ENCODE measurements around the gene DRC7.

Gene DRC7

GRCh38 chr16:57679767-57680482, 14.7 kb upstream of the DRC7 start:
- peaks cover 33% of the 10 kb centered on the region for H3K4me1 ChIP-seq (ENCODE audit: insufficient read depth, low read length)
- no peak overlapping the region for H3K9ac ChIP-seq (ENCODE audit: low read depth, low read length)
- no peaks in the 10 kb centered on the region for H3K36me3 ChIP-seq (ENCODE audit: insufficient read depth, low read length)
- no peaks in the 10 kb centered on the region for H3K9me3 ChIP-seq (ENCODE audit: control insufficient read depth, insufficient read depth, low read length)

- Histone ChIP-seq H3K4me1 (ENCODE audit: insufficient read depth, low read length) (peaks cover 28% of the 10 kb centered on the region), H3K9ac (ENCODE audit: low read depth, low read length) (no peak overlapping the region), H3K9me3 (ENCODE audit: control insufficient read depth, insufficient read depth, low read length) (no peaks in the 10 kb centered on the region), H3K36me3 (ENCODE audit: insufficient read depth, low read length) (no peaks in the 10 kb centered on the region)
Observed at GRCh38 chr16:57680842-57681375, 13.7 kb upstream of the DRC7 start.

GRCh38 chr16:57681950-57682728, 12.5 kb upstream of the DRC7 start:
- no peak overlapping the region for H3K9ac ChIP-seq (ENCODE audit: low read depth, low read length)
- H3K9me3 ChIP-seq (ENCODE audit: control insufficient read depth, insufficient read depth, low read length) = no peaks in the 10 kb centered on the region
- peaks cover 17% of the 10 kb centered on the region; the same call in 1 of the 2 replicates for H3K4me1 ChIP-seq (ENCODE audit: insufficient read depth, low read length)
- H3K36me3 ChIP-seq (ENCODE audit: insufficient read depth, low read length) = no peaks in the 10 kb centered on the region

- no peaks in the 10 kb centered on the region for H3K9me3 ChIP-seq (ENCODE audit: control insufficient read depth, insufficient read depth, low read length)
- no peaks in the 10 kb centered on the region for H3K36me3 ChIP-seq (ENCODE audit: insufficient read depth, low read length)
- no peak overlapping the region for H3K9ac ChIP-seq (ENCODE audit: low read depth, low read length)
- peaks cover 17% of the 10 kb centered on the region; the same call in 1 of the 2 replicates for H3K4me1 ChIP-seq (ENCODE audit: insufficient read depth, low read length)
Observed at GRCh38 chr16:57682809-57683635, 11.6 kb upstream of the DRC7 start.

- H3K9ac ChIP-seq (ENCODE audit: low read depth, low read length) = no peak overlapping the region
- no peaks in the 10 kb centered on the region for H3K9me3 ChIP-seq (ENCODE audit: control insufficient read depth, insufficient read depth, low read length)
- peaks cover 17% of the 10 kb centered on the region; the same call in 1 of the 2 replicates for H3K4me1 ChIP-seq (ENCODE audit: insufficient read depth, low read length)
- H3K36me3 ChIP-seq (ENCODE audit: insufficient read depth, low read length) = no peaks in the 10 kb centered on the region
Observed at GRCh38 chr16:57683636-57684545, 10.7 kb upstream of the DRC7 start.

DNA sequence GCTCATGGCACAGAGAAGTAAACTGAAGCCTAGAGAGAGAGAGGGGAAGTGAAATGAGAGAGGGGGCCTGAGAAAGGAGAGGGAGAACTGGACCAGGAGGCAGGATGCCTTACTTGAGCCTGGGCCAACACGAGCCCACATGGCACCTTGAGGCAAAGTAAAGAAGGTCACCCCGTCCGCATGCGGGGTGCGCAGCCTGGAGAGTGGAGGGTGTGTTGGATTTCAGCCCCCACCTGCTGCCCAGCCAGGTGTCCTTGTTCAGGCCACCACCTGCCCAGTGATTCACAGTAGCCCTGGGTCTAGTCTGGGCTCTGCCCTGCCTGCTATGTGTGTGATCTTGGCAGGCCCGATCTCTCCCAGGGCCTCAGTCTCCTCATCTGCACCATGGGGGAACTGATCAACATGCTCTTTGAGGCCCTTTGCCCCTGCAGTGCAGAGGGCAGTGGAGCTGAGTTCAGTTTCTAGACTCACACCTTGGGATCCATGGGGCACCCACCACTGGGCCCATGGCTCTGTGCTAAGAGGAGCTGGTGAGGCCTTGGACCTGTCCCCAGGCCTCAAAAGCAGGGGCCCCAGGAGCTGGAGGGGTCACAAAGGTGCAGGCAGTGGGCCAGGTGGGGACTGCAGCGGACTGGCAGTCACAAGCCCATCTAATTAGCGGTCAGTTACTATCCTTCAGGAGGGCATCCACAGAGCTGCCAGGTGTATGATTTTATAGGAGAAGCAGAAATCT, 9.8 kb upstream of the DRC7 start:
- H3K9me3 ChIP-seq (ENCODE audit: control insufficient read depth, insufficient read depth, low read length) = no peaks in the 10 kb centered on the region
- H3K4me1 ChIP-seq (ENCODE audit: insufficient read depth, low read length) = peaks cover 17% of the 10 kb centered on the region; the same call in 1 of the 2 replicates
- H3K9ac ChIP-seq (ENCODE audit: low read depth, low read length) = no peak overlapping the region
- no peaks in the 10 kb centered on the region for H3K36me3 ChIP-seq (ENCODE audit: insufficient read depth, low read length)

- Histone ChIP-seq H3K9me3 (ENCODE audit: control insufficient read depth, insufficient read depth, low read length) (no peaks in the 10 kb centered on the region), H3K4me1 (ENCODE audit: insufficient read depth, low read length) (peaks cover 14% of the 10 kb centered on the region; the same call in 1 of the 2 replicates)
Observed at GRCh38 chr16:57685633-57686032, 9.0 kb upstream of the DRC7 start.

DNA sequence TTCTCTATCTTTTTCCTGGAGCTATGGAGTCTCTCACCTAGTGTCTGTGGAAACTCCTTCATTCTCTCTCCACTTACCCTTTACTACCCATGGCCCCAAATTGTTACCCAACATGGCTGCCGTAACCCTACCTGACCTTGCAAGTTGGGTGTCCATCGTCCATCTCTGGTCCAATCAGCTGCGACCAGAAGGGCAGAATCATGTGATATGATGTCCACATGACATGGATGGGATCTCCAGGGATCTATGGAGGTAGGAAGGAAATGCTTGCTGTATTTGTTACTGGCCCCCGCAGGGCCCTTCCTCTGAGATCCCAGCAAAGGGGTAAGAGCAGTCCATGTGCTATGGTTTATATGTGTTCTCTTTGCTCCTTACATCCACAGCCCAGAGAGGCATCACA, 8.0 kb upstream of the DRC7 start:
- no peaks in the 10 kb centered on the region for H3K9me3 ChIP-seq (ENCODE audit: control insufficient read depth, insufficient read depth, low read length)
- no peaks in the 10 kb centered on the region for H3K36me3 ChIP-seq (ENCODE audit: insufficient read depth, low read length)
- H3K9ac ChIP-seq (ENCODE audit: low read depth, low read length) = no peak overlapping the region
- peaks cover 11% of the 10 kb centered on the region; the same call in 1 of the 2 replicates for H3K4me1 ChIP-seq (ENCODE audit: insufficient read depth, low read length)

More at GRCh38 chr16:57685633-57686032, 9.0 kb upstream of the DRC7 start:
- H3K36me3 ChIP-seq (ENCODE audit: insufficient read depth, low read length) = no peaks in the 10 kb centered on the region
- H3K9ac ChIP-seq (ENCODE audit: low read depth, low read length) = no peak overlapping the region

DNA sequence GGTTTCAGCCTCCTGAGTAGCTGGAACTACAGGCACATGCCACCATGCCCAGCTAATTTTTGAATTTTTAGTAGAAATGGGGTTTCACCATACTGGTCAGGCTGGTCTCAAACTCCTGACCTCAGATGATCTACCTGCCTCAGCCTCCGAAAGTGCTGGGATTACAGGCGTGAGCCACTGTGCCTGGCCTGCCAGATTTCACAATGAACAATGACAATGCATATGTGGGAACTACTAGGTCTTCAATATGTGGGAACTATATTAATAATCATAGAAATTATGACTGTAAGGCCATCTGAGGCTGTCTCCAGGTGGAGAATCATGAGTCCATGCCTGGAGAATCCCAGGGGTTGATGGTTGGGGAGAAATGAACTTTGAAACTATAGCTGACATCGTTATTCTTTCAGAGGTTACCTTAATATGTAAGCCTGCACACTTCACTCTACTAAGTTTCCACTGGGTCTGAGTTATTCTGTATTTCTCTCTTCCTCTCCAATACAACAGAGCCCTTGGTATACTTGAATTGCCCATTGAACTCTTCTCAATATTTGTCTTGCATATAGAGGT, 7.2 kb upstream of the DRC7 start:
- no peaks in the 10 kb centered on the region for H3K9me3 ChIP-seq (ENCODE audit: control insufficient read depth, insufficient read depth, low read length)
- no peaks in the 10 kb centered on the region for H3K36me3 ChIP-seq (ENCODE audit: insufficient read depth, low read length)
- H3K9ac ChIP-seq (ENCODE audit: low read depth, low read length) = no peak overlapping the region
- peaks cover 11% of the 10 kb centered on the region; the same call in 1 of the 2 replicates for H3K4me1 ChIP-seq (ENCODE audit: insufficient read depth, low read length)

DNA sequence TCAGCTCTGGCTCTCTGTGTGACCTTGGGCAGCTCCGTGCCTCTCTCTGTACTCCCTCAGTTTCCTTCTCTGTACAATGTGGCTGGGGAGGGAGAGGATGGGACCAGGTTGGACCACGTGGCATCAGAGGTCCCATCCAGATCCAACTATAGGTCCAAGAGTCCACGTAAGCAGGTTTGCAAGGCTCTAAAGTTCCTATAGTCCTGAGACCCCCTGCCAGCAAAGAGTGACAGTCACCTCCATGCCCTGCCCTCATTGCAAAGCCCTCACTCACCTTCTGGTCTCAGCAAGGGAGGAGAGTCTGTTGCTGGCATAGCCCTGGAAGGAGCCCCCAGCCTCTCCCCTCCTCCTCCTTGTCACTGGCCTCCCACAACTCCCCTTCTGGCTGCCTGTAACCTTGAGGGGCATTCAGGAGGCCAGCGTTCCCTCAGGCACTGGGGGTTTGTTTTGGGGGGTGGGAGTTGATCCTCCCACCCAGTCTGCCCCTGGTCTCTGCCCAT, 6.1 kb upstream of the DRC7 start:
- Histone ChIP-seq H3K9me3 (ENCODE audit: control insufficient read depth, insufficient read depth, low read length) (no peaks in the 10 kb centered on the region), H3K36me3 (ENCODE audit: insufficient read depth, low read length) (no peaks in the 10 kb centered on the region), H3K9ac (ENCODE audit: low read depth, low read length) (no peak overlapping the region), H3K4me1 (ENCODE audit: insufficient read depth, low read length) (peaks cover 6% of the 10 kb centered on the region; the same call in 1 of the 2 replicates)

DNA sequence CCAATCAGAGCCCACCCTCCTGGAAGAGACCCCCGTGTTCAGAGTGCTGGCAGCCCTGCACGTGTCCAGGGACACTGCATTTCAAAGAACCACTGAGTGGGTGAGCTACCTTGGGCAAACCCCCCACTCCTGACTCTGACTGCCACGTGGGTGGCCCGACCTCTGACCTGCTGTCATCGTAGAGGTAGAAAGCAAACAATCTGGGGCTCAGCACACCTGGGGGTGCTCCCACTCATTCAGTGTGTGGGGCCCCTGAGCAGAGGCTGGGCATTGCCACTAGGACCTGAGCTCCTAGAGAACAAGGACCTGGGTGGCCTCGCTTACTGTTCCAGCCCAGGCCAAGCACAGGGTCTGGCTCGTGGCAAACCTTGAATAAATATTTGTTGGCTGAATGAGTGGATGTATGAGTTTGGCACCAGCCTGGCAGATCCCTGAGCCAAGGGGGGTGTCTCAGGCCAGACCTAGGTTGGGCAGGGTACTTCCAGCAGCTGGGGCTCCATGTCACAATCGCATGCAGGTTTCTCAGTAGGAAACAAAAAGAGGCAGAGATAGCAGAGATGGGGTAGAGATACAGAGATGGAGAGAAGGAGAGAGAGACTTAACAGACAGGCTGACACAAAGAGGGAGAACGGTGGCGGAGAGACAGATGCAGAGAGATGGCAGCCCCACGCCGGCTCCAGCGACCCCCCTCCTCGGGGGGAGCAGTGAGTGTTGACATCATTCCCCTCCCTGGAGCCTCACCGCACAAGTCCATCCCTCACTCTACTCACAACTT, 5.4 kb upstream of the DRC7 start:
- H3K4me1 ChIP-seq (ENCODE audit: insufficient read depth, low read length) = peaks cover 4% of the 10 kb centered on the region; the same call in 1 of the 2 replicates
- no peaks in the 10 kb centered on the region for H3K36me3 ChIP-seq (ENCODE audit: insufficient read depth, low read length)
- no peaks in the 10 kb centered on the region for H3K9me3 ChIP-seq (ENCODE audit: control insufficient read depth, insufficient read depth, low read length)
- H3K9ac ChIP-seq (ENCODE audit: low read depth, low read length) = no peak overlapping the region
